ENCODE data around the gene SAXO1.
A peak's percentile ranks its signal among the peaks of the same experiment; 100 is the strongest.

SAXO1 gene

GRCh38 chr9:18989865-18990264 is 43.1 kb downstream of the SAXO1 start:
- in situ Hi-C loops (cut with HindIII; ENCODE audit: low sequenced_read_pairs) = no loop called here

GRCh38 chr9:18989097-18989496 is 43.9 kb downstream of the SAXO1 start:
- no peak for DNase-seq (ENCODE audit: low read depth)
- TF ChIP-seq CTCF (IDR thresholded peaks at IDR 0.05; ENCODE audit: low read depth, low read length, missing control alignments) = no peak
- in situ Hi-C loops (cut with HindIII; ENCODE audit: low sequenced_read_pairs) = no loop called here
- H3K4me3 ChIP-seq (ENCODE audit: low read depth, low read length) = no peak overlapping the region

More at GRCh38 chr9:18989865-18990264, 43.1 kb downstream of the SAXO1 start:
- DNase-seq (ENCODE audit: low read depth) = no peak
- H3K4me3 ChIP-seq (ENCODE audit: low read depth, low read length) = no peak overlapping the region
- TF ChIP-seq CTCF (IDR thresholded peaks at IDR 0.05; ENCODE audit: low read depth, low read length, missing control alignments) = no peak

GRCh38 chr9:18988003-18988402 is 45.0 kb downstream of the SAXO1 start:
- no peak for TF ChIP-seq CTCF (IDR thresholded peaks at IDR 0.05; ENCODE audit: low read depth, low read length, missing control alignments)
- no peak for DNase-seq (ENCODE audit: low read depth)
- in situ Hi-C loops (cut with HindIII; ENCODE audit: low sequenced_read_pairs) = no loop called here

GRCh38 chr9:18985996-18986395 is 47.0 kb downstream of the SAXO1 start:
- TF ChIP-seq CTCF (IDR thresholded peaks at IDR 0.05; ENCODE audit: low read depth, low read length, missing control alignments) = no peak
- no peak for DNase-seq (ENCODE audit: low read depth)
- in situ Hi-C loops (cut with HindIII; ENCODE audit: low sequenced_read_pairs) = no loop called here
- no peak overlapping the region for H3K4me3 ChIP-seq (ENCODE audit: low read depth, low read length)

More at GRCh38 chr9:18988003-18988402, 45.0 kb downstream of the SAXO1 start:
- no peak overlapping the region for H3K4me3 ChIP-seq (ENCODE audit: low read depth, low read length)

- in situ Hi-C loops (cut with HindIII; ENCODE audit: low sequenced_read_pairs) = no loop called here
Observed at GRCh38 chr9:18985464-18985951, 47.5 kb downstream of the SAXO1 start.

GRCh38 chr9:18982262-18982620 is 50.8 kb downstream of the SAXO1 start:
- H3K4me3 ChIP-seq (ENCODE audit: low read depth, low read length) = no peak overlapping the region
- in situ Hi-C loops (cut with HindIII; ENCODE audit: low sequenced_read_pairs) = loop anchor here (5.0 kb wide), 1 partner anchor 80 kb away; no protein-coding TSS in a partner anchor
- DNase-seq (ENCODE audit: low read depth) = no peak
- no peak for TF ChIP-seq CTCF (IDR thresholded peaks at IDR 0.05; ENCODE audit: low read depth, low read length, missing control alignments)

More at GRCh38 chr9:18985464-18985951, 47.5 kb downstream of the SAXO1 start:
- H3K4me3 ChIP-seq (ENCODE audit: low read depth, low read length) = no peak overlapping the region
- DNase-seq (ENCODE audit: low read depth) = peak; percentile 13
- TF ChIP-seq CTCF (IDR thresholded peaks at IDR 0.05; ENCODE audit: low read depth, low read length, missing control alignments) = no peak

Data from astrocyte of the cerebellum (primary cell).